HG03432 (cell line): ENCODE measurements around the gene IL2RA.
"Not testable (repeated sequence)": the region's sequence is repeated elsewhere in the genome, so short reads cannot be mapped to it uniquely, and the experiment has no call there.

Experiments used
- ATAC-seq: cut with Tn5 transposase; IDR thresholded peaks from one replicate; pipeline ENCODE4 v1.9.1; 2021; ENCODE audit warnings: mild to moderate bottlenecking, moderate library complexity; ENCODE audit not compliant: unreplicated experiment

Gene IL2RA

GRCh38 chr10:5963591-5963990 is 98.6 kb downstream of the IL2RA start:
- ATAC-seq, result no peak

GRCh38 chr10:5963071-5963470 is 99.1 kb downstream of the IL2RA start:
- no peak for ATAC-seq

GRCh38 chr10:5962358-5962940 is 99.7 kb downstream of the IL2RA start:
- not testable (repeated sequence) for ATAC-seq

GRCh38 chr10:5961405-5962100 is 100.6 kb downstream of the IL2RA start:
- no peak for ATAC-seq

GRCh38 chr10:5960973-5961275 is 101.2 kb downstream of the IL2RA start:
- not testable (repeated sequence) for ATAC-seq
